Activated CD4-positive, alpha-beta memory T cell treated with anti-CD3 and anti-CD28 coated beads, Interleukin-2, amount 10 ng/mL, durations not matched to agents 7 days and 5 days (primary cell): ENCODE results near the gene NDUFAF5. TPM values are rescaled to one million over a fixed set of nuclear protein-coding genes. Genes with fewer than 3 reads are reported as not detected.

ENCODE experiments used
- CTCF ChIA-PET: fragments of 350-600 bp; sonication (Branson Sonifier 250); formaldehyde crosslinking; loops from one replicate; lab custom pipeline; 2021; ENCODE audit warnings: antibody characterized with exemption, inconsistent platforms; lab: Charles Lee
- POLR2A ChIA-PET: fragments of 350-600 bp; sonication (Branson Sonifier 250); formaldehyde crosslinking; loops from one replicate; lab custom pipeline; 2021; ENCODE audit warnings: antibody characterized with exemption; lab: Charles Lee
- DNase-seq: peaks from one replicate; pipeline ENCODE4 v3.0.0-alpha.2; 2020
- H3K27ac Mint-ChIP-seq: one replicate; pipeline ENCODE4 v1.8.0; 2021; ENCODE audit warnings: mild to moderate bottlenecking, mixed read lengths
- H3K27me3 Mint-ChIP-seq: one replicate; pipeline ENCODE4 v1.8.0; 2021; ENCODE audit warnings: mixed read lengths
- H3K36me3 Mint-ChIP-seq: one replicate; pipeline ENCODE4 v1.8.0; 2021; ENCODE audit warnings: low read depth, mixed read lengths
- H3K4me1 Mint-ChIP-seq: one replicate; pipeline ENCODE4 v1.8.0; 2021; ENCODE audit warnings: mixed read lengths
- H3K4me3 Mint-ChIP-seq: one replicate; pipeline ENCODE4 v1.8.0; 2021; ENCODE audit warnings: mild to moderate bottlenecking, mixed read lengths
- H3K9me3 Mint-ChIP-seq: one replicate; pipeline ENCODE4 v1.8.0; 2021; ENCODE audit warnings: mixed read lengths
- total RNA-seq, 2 experiments: library from RNA; stranded (reverse); gene quantifications; one replicate each; pipeline ENCODE4 v1.2.3, GENCODE V29; 2021

Gene NDUFAF5
- total RNA-seq, 2 experiments from 2014 or later, result 24.1 to 29.4 TPM

DNA sequence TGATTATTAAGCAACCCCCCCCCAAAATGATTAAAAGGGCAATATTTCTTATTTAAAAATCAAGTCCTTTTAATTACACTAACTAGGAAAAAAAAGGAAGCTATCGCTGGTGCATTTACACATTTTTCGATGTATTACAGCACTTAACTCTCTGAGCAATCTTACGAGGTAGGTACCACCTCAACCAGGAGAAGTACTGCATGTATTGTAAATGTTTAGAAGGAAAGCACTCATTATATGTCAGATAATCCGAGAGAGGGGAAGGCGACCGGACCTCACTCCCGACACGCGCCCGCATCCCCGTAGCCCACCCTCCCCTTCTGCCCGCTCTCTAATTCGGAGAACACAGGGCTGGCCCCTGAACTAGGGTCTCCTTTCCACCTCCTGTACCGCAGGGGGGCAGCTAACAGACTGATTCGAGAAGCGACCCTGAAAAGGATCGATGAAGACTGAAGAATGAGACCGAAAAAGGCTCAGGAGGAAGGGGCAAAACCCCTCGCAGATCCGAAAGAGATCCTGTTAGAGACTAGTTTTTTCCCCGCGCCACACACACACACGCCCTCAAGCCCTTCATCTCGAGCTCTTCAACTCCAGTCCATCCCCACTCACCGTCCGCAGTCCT lies 446 bp upstream of the NDUFAF5 start:
- Mint-ChIP-seq H3K27ac (peak overlapping the region; percentile 87), H3K36me3 (peaks cover 32% of the 10 kb centered on the region), H3K4me1 (peaks cover 56% of the 10 kb centered on the region), H3K9me3 (no peaks in the 10 kb centered on the region), H3K27me3 (no peaks in the 10 kb centered on the region), H3K4me3 (peak overlapping the region; percentile 97)
- ChIA-PET POLR2A (interaction anchor here (0.9 to 1.9 kb wide), 9 partner anchors 8 to 536 kb away, joined by 3 to 6 read pairs (median 3); no protein-coding TSS in a partner anchor), CTCF (interaction anchor here (0.6 to 3.9 kb wide), 7 partner anchors 10 to 238 kb away, joined by 3 to 47 read pairs (median 6); no protein-coding TSS in a partner anchor)
- DNase-seq, result no peak

DNA sequence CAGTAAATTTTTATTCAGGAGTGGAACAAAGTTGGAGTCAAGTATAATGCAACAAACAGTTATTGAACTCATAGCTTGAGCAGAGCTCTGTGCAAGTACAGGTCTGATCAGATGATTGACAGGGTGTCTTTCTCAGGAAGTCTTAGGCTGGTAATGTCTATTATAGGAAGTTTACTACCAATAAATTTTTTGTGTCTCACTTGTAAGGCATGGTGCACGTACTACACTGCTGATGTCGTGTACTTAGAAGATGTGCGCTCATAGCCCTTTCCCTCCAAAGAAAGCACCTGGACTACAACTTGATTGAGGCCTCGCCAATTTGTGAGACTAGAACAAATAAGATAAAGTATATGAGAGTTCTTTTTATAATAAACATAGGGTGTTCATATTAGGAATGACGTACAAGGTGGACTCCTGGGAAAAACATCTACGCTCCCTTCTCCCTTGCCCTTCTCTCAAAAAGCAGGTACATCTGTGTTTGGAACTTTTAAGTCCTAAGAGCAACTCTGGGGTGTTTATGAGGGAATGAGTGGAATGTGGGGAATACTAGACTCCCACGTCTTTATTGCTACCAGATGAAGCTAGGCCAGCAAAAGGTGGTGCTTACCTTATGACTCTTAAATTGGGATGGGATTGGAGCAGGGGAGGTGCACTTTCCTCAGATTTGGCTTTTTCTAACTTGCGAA lies 1.5 kb downstream of the NDUFAF5 start:
- H3K36me3 Mint-ChIP-seq, result peaks cover 37% of the 10 kb centered on the region
- peaks cover 45% of the 10 kb centered on the region for H3K4me1 Mint-ChIP-seq
- POLR2A ChIA-PET, result interaction anchor here (1.3 to 1.7 kb wide), 3 partner anchors 10 to 21 kb away, joined by 4 to 12 read pairs (median 7); no protein-coding TSS in a partner anchor
- CTCF ChIA-PET, result interaction anchor here (2.7 to 3.9 kb wide), 2 partner anchors 15 to 34 kb away, joined by 6 to 47 read pairs; no protein-coding TSS in a partner anchor
- DNase-seq, result no peak
- peak overlapping the region; percentile 97 for H3K4me3 Mint-ChIP-seq
- H3K27ac Mint-ChIP-seq, result peak overlapping the region; percentile 87
- no peaks in the 10 kb centered on the region for H3K27me3 Mint-ChIP-seq
- no peaks in the 10 kb centered on the region for H3K9me3 Mint-ChIP-seq

DNA sequence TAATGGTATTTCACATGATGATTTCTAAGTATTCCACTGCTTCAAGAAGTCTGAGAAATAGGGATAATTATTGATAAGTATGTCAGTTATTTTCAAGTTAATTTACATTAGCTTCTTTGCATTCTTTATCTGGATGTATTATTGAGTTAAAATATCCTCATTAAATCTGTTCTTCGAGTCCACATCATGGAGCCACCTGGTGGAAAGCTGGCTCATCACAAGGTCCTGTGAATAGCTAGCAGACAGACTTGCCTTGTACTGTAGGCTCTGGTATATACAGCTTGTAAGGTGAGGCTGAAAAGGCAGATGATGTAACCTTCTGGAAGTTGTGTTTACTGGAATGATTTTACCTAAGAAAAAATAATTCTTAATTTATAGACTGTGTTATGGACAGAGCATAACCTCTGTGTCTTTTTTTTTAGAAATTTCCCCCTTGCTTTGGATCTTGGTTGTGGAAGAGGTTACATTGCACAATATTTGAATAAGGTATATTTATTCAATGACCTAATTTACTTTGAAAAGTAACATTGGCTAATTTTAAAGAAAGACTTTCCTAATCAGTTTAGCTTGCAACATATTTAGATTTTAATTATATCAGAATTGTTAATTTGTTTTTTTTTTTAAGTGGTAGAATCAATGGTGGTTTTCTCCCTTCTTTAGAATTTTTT lies 3.5 kb downstream of the NDUFAF5 start:
- Mint-ChIP-seq H3K36me3 (peaks cover 33% of the 10 kb centered on the region), H3K27me3 (no peaks in the 10 kb centered on the region), H3K9me3 (no peaks in the 10 kb centered on the region), H3K4me1 (peaks cover 38% of the 10 kb centered on the region), H3K4me3 (no peak overlapping the region), H3K27ac (no peak overlapping the region)
- CTCF ChIA-PET, result interaction anchor here (0.6 to 2.4 kb wide), 13 partner anchors 8 to 241 kb away, joined by 3 to 22 read pairs (median 4); no protein-coding TSS in a partner anchor
- POLR2A ChIA-PET, result interaction anchor here (0.8 to 1.2 kb wide), 2 partner anchors 9 to 21 kb away, joined by 3 to 4 read pairs; no protein-coding TSS in a partner anchor
- DNase-seq, result peak; percentile 39

DNA sequence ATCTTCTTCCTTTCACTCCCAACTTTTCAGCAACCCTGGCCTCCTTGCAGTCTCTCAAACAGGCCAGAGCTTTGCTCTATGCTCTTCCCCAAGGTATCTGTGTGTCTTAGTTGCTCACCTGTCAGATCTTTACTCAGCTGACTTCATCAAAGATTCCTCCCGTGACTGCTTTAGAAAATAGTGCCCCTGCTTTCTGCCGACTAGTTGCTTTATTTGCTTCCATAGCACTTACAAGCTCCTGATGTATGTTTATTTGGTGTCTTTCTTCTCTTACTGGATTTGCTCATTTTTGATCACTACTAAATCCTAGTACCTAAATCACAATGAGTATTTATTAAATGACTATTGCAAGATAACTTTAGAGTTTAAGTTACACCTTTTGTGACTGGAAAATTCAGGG lies 5.9 kb downstream of the NDUFAF5 start:
- Mint-ChIP-seq H3K27me3 (no peaks in the 10 kb centered on the region), H3K36me3 (peaks cover 43% of the 10 kb centered on the region), H3K4me1 (peaks cover 21% of the 10 kb centered on the region), H3K9me3 (no peaks in the 10 kb centered on the region), H3K27ac (no peak overlapping the region), H3K4me3 (no peak overlapping the region)
- no peak for DNase-seq
- POLR2A ChIA-PET, result no interaction called here
- CTCF ChIA-PET, result no interaction called here

DNA sequence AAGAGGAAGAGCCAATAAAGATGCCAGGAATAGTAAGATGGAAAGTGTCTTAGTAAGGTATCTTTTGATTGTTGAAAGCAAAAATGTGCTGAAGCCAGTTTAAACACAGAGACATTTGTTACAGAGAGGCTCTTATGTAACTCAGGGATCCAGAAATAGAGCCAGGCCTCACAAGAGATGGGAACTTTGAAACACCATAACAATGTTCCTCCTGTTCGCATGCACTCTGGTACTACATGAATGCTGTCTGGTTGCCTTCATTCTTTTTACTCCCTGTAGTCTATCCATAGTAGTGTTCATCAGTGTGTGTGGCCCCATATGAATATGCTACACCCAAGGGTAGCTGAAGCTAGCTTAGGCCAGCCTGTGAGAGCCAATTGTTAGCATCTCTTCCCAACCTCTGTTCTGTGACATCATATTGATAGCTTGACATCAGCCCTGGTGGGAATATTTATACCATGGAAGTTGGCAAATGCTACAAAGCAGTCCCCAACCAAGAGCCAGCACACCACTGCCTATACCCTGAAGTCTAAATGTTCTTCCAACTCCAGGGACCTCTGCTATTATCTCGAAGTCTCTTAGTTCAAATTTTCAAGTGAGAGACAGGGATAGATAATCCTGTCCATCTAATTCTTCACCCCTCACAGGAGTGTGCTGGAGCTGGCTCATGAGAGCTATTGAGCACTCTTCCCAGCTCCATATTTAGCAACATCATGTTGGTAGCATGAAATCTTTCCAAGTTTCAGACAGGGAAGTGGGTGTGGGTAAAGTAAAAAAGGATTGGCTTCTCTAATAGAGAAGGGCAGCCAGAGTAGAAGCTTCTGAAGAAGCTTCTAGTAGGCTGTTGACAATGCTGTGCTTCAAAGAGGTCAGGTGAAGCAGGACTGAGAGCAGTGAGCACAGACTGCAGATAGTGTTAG lies 7.0 kb downstream of the NDUFAF5 start:
- Mint-ChIP-seq H3K27ac (no peak overlapping the region), H3K27me3 (no peaks in the 10 kb centered on the region), H3K4me1 (peaks cover 10% of the 10 kb centered on the region), H3K9me3 (no peaks in the 10 kb centered on the region), H3K4me3 (no peak overlapping the region), H3K36me3 (peaks cover 52% of the 10 kb centered on the region)
- no peak for DNase-seq
- CTCF ChIA-PET, result interaction anchor here (1.9 kb wide), 1 partner anchor 20 kb away, joined by 9 read pairs; no protein-coding TSS in a partner anchor
- POLR2A ChIA-PET, result no interaction called here

DNA sequence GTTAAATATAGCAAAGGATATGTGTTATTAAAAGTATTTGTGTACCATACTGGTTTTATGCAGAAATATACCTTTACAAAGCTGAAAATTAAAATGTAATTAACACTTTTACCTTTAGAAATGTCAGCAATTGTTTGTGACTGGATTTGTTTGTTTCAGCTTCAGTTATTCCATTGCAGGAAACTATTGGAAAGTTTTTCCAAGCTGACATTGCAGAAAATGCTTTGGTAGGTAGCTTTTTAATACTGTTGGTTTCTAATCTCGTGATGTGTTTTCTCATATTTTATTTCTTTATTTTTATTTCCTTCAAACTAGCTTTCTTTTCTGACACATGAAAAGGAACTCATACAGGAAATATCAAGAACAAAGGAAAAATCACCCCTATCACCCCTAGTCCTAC lies 8.2 kb downstream of the NDUFAF5 start:
- H3K27ac Mint-ChIP-seq, result no peak overlapping the region
- H3K4me3 Mint-ChIP-seq, result no peak overlapping the region
- ChIA-PET CTCF (interaction anchor here (1.9 kb wide), 1 partner anchor 21 kb away, joined by 9 read pairs; no protein-coding TSS in a partner anchor), POLR2A (interaction anchor here (1.4 kb wide), 1 partner anchor 9 kb away, joined by 6 read pairs; the partner anchor contains the start of genes ESF1 and NDUFAF5)
- no peaks in the 10 kb centered on the region for H3K9me3 Mint-ChIP-seq
- no peak for DNase-seq
- no peaks in the 10 kb centered on the region for H3K27me3 Mint-ChIP-seq
- H3K4me1 Mint-ChIP-seq, result peaks cover 2% of the 10 kb centered on the region
- H3K36me3 Mint-ChIP-seq, result peaks cover 56% of the 10 kb centered on the region

DNA sequence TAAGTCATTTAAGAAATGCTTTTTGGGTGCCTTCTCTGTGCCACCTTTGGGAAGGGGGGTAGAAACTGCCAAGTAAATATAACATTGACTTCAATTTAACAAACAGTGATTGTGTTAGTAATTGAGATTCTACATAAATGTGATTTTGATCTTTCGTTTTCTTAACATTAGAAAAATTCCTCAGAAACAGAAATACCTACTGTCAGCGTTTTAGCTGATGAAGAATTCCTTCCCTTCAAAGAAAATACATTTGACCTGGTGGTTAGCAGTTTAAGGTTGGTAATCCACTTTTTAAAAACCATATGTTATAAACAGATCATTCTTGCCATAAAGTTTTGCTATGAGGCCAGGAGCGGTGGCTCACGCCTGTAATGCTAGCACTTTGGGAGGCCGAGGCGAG lies 9.8 kb downstream of the NDUFAF5 start:
- ChIA-PET CTCF (no interaction called here), POLR2A (no interaction called here)
- Mint-ChIP-seq H3K4me1 (no peaks in the 10 kb centered on the region), H3K4me3 (no peak overlapping the region), H3K9me3 (no peaks in the 10 kb centered on the region), H3K27me3 (no peaks in the 10 kb centered on the region), H3K27ac (no peak overlapping the region), H3K36me3 (peaks cover 63% of the 10 kb centered on the region)
- no peak for DNase-seq

DNA sequence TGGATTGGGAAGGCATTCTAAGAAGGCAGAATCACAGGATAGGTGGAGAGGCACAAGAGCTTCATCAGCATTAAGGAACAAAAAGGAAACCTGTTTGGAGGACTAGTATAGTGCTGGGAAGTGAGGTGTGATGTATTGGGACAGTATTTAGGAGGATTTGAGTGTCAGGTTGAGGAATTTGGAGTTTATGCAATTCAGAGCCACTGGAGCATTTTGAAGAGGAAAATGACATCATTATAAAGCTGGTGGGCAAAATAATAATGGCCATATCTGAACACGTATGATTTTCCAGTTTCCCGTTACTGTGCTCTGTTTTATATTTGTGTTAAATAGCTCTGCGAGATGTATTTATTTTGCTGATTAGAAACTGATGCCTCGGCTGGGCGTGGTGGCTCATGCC lies 14.2 kb downstream of the NDUFAF5 start:
- H3K4me3 Mint-ChIP-seq, result no peak overlapping the region
- peaks cover 56% of the 10 kb centered on the region for H3K36me3 Mint-ChIP-seq
- no peaks in the 10 kb centered on the region for H3K9me3 Mint-ChIP-seq
- POLR2A ChIA-PET, result interaction anchor here (2.6 kb wide), 1 partner anchor 14 kb away, joined by 7 read pairs; the partner anchor contains the start of gene NDUFAF5
- no peaks in the 10 kb centered on the region for H3K27me3 Mint-ChIP-seq
- no peak for DNase-seq
- no peaks in the 10 kb centered on the region for H3K4me1 Mint-ChIP-seq
- CTCF ChIA-PET, result interaction anchor here (1.0 to 1.2 kb wide), 2 partner anchors 11 to 14 kb away, joined by 3 read pairs; partner anchors contain the start of genes ESF1 and NDUFAF5
- H3K27ac Mint-ChIP-seq, result no peak overlapping the region

DNA sequence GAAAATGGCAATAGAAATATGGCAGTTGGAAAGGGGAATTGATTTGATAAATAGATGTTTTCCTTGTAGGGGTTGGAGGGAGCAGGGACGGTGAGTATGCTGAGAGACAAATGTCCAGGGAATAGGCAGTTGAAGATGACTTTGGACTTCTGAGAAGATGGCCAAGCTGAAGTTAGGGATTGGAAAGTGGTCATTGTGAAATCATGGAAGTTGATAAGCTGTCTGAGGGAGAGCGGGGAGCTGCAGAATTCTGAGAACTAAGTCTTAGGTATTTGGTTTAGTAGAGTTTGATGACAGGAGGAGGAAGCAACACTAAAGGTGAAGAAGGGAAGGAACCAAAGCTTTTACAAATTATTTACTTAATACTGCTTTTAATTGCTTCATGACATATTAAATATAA lies 15.1 kb downstream of the NDUFAF5 start:
- H3K9me3 Mint-ChIP-seq, result no peaks in the 10 kb centered on the region
- CTCF ChIA-PET, result interaction anchor here (1.2 kb wide), 2 partner anchors 11 to 15 kb away, joined by 3 to 4 read pairs; partner anchors contain the start of genes ESF1 and NDUFAF5
- H3K4me3 Mint-ChIP-seq, result no peak overlapping the region
- no peaks in the 10 kb centered on the region for H3K27me3 Mint-ChIP-seq
- H3K27ac Mint-ChIP-seq, result no peak overlapping the region
- POLR2A ChIA-PET, result interaction anchor here (0.8 to 2.6 kb wide), 2 partner anchors 15 to 17 kb away, joined by 3 to 7 read pairs; partner anchors contain the start of gene NDUFAF5
- no peaks in the 10 kb centered on the region for H3K4me1 Mint-ChIP-seq
- DNase-seq, result no peak
- peaks cover 54% of the 10 kb centered on the region for H3K36me3 Mint-ChIP-seq

DNA sequence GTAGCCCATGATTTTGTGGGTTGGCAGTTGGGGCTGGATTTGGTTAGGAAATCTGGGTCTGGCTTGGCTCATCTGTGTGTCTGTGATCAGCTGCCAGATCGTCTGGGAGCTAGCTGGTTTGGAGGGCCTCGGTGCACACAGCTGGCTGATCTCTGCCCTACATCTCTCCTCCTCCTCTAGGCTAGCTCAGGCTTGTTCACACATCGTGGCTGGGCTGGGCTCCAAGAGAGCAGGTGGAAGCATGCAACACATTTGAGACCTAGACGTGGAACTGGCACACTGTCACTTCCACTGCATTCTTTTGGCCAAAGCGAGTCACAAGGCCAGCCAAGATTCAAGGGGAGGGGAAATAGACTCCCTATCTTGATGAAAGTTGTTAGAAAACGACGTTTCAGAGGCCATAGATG lies 15.9 kb downstream of the NDUFAF5 start:
- ChIA-PET CTCF (interaction anchor here (1.2 kb wide), 1 partner anchor 12 kb away, joined by 4 read pairs; no protein-coding TSS in a partner anchor), POLR2A (interaction anchor here (2.6 kb wide), 1 partner anchor 15 kb away, joined by 7 read pairs; the partner anchor contains the start of gene NDUFAF5)
- H3K9me3 Mint-ChIP-seq, result no peaks in the 10 kb centered on the region
- H3K4me3 Mint-ChIP-seq, result no peak overlapping the region
- H3K27ac Mint-ChIP-seq, result no peak overlapping the region
- H3K4me1 Mint-ChIP-seq, result no peaks in the 10 kb centered on the region
- peaks cover 50% of the 10 kb centered on the region for H3K36me3 Mint-ChIP-seq
- H3K27me3 Mint-ChIP-seq, result no peaks in the 10 kb centered on the region
- no peak for DNase-seq

DNA sequence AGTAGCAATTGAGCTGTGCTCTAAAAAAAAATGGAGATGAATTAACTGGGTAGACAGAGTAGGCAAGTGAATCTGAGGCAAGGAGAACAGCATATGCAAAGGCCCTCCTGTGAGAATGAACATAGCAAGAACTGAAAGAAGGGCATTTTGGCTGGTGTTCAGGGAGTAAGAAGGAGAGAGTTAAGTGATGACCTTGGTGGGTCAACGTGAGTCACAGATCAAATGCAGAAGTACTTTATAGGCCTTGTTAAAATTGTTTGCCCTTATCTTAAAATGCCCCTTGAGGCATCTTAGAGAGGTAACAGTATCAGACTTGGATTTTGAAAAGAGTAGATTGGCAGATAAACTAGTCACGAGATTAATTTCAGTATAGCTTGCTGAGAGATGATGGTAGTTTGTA lies 24.5 kb downstream of the NDUFAF5 start:
- Mint-ChIP-seq H3K27ac (no peak overlapping the region), H3K4me1 (no peaks in the 10 kb centered on the region), H3K36me3 (peaks cover 24% of the 10 kb centered on the region), H3K4me3 (no peak overlapping the region), H3K9me3 (no peaks in the 10 kb centered on the region), H3K27me3 (no peaks in the 10 kb centered on the region)
- DNase-seq, result no peak
- ChIA-PET CTCF (no interaction called here), POLR2A (interaction anchor here (0.9 kb wide), 1 partner anchor 21 kb away, joined by 4 read pairs; no protein-coding TSS in a partner anchor)
